HG02870 (cell line): ENCODE measurements around the gene BLVRA.
"Not testable (repeated sequence)": the region's sequence is repeated elsewhere in the genome, so short reads cannot be mapped to it uniquely, and the experiment has no call there.

Source experiments
- ATAC-seq: cut with Tn5 transposase; IDR thresholded peaks from one replicate; pipeline ENCODE4 v1.9.1; 2021; ENCODE audit warnings: mild to moderate bottlenecking, moderate library complexity; ENCODE audit not compliant: unreplicated experiment

BLVRA gene

GRCh38 chr7:43758029-43758821 lies at the start of gene BLVRA:
BLVRA (plus strand) TSS chr7:43758680; CDS start chr7:43771159, 12,479 bp downstream.
- peak; percentile 48 for ATAC-seq

- ATAC-seq, result no peak
These were observed 47.0 kb upstream of the BLVRA start for GRCh38 chr7:43711503-43711902.

GRCh38 chr7:43715966-43716365 lies 42.5 kb upstream of the BLVRA start:
- not testable (repeated sequence) for ATAC-seq

- no peak for ATAC-seq
These were observed 41.9 kb upstream of the BLVRA start for GRCh38 chr7:43716598-43716997.

GRCh38 chr7:43721193-43721806 lies 37.2 kb upstream of the BLVRA start:
- no peak for ATAC-seq

GRCh38 chr7:43723007-43723341 lies 35.5 kb upstream of the BLVRA start:
- no peak for ATAC-seq

- ATAC-seq, result no peak
These were observed 33.2 kb upstream of the BLVRA start for GRCh38 chr7:43725251-43725650.

- ATAC-seq, result no peak
These were observed 32.0 kb upstream of the BLVRA start for GRCh38 chr7:43726466-43726865.

GRCh38 chr7:43727003-43727402 lies 31.5 kb upstream of the BLVRA start:
- ATAC-seq, result no peak

GRCh38 chr7:43727494-43727893 lies 31.0 kb upstream of the BLVRA start:
- ATAC-seq, result no peak

- peak; percentile 86 for ATAC-seq
These were observed 29.1 kb upstream of the BLVRA start, which contains the start of gene COA1 for GRCh38 chr7:43729214-43729923. COA1 (minus strand) TSS chr7:43729523; CDS start chr7:43648614, 80,909 bp downstream.

GRCh38 chr7:43729924-43730248 lies 28.6 kb upstream of the BLVRA start:
- no peak for ATAC-seq

GRCh38 chr7:43731494-43731893 lies 27.0 kb upstream of the BLVRA start:
- ATAC-seq, result not testable (repeated sequence)

- ATAC-seq, result not testable (repeated sequence)
These were observed 23.7 kb upstream of the BLVRA start for GRCh38 chr7:43734575-43735332.

- peak; percentile 17 for ATAC-seq
These were observed 23.1 kb upstream of the BLVRA start for GRCh38 chr7:43735403-43735801.

GRCh38 chr7:43735802-43736603 lies 22.5 kb upstream of the BLVRA start:
- peak; percentile 89 for ATAC-seq

- ATAC-seq, result no peak
These were observed 20.9 kb upstream of the BLVRA start for GRCh38 chr7:43737467-43738127.

GRCh38 chr7:43742692-43743091 lies 15.8 kb upstream of the BLVRA start:
- ATAC-seq, result no peak

- no peak for ATAC-seq
These were observed 11.0 kb upstream of the BLVRA start for GRCh38 chr7:43747328-43748105.
